ENCODE results near the gene AK9. TPM values are rescaled to one million over a fixed set of nuclear protein-coding genes. Genes with fewer than 3 reads are reported as not detected.

The AK9 gene
- total RNA-seq, 1 experiment from 2014 or later = 3.5 TPM

DNA sequence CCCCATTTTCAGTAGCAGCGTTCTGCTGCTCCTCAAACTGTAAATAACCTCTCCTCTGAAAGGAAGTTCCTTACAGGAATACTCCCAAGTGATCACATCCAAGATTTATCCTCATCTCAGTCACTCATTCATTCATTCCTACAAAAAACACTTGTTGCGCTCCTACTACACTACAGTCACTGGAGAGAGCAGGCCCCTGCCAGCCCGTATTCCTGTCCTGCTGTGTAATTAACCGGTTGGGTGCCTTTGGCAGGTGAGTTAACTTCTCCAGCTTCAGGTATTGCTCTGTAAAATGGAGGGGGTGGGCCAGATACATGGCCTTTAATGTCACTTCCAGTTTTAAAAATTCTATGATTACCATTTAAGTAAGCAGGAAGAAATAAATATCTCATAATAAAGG lies 192.9 kb downstream of the AK9 start:
- Histone ChIP-seq H4K20me1 (ENCODE audit: insufficient read depth) (no peaks in the 10 kb centered on the region), H3K79me2 (ENCODE audit: insufficient read depth, low read length) (no peaks in the 10 kb centered on the region), H3K27ac (ENCODE audit: low read depth, low read length) (no peak overlapping the region), H3K27me3 (ENCODE audit: insufficient read depth, low read length) (no peaks in the 10 kb centered on the region), H2AFZ (ENCODE audit: low read depth, low read length, poor library complexity, severe bottlenecking) (no peak overlapping the region), H3K9me3 (ENCODE audit: control insufficient read depth in 1 of 2, insufficient read depth in 1 of 2, low read depth in 1 of 2, low read length in 2 of 2) (no peaks in the 10 kb centered on the region), H3K4me3 (replicated peaks in 1 of 2; ENCODE audit: low read depth in 1 of 2, low read length in 2 of 2) (no peak overlapping the region), H3K4me2 (ENCODE audit: low read length) (no peak overlapping the region), H3K9me2 (ENCODE audit: insufficient read depth) (no peaks in the 10 kb centered on the region), H3K9ac (ENCODE audit: low read length) (no peak overlapping the region), H3K4me1 (ENCODE audit: control insufficient read depth in 1 of 2, insufficient read depth in 2 of 2, low read length in 2 of 2) (no peaks in the 10 kb centered on the region), H3K36me3 (ENCODE audit: control insufficient read depth in 1 of 2, insufficient read depth in 2 of 2, low read length in 2 of 2) (no peaks in the 10 kb centered on the region)
- ATAC-seq = no peak
- DNase-seq (ENCODE audit: low read depth, low spot score) = no peak
- ChIA-PET CTCF (no interaction called here), POLR2A (no interaction called here), RAD21 (ENCODE audit: low non-redundant PET in 1 of 2, low total read pairs in 2 of 2, uncharacterized antibody in 2 of 2, unreplicated experiment in 2 of 2) (no interaction called here)
- no TSS peak for BruUV-seq (replicated peaks)
- intact Hi-C loops (cut with micrococcal nuclease) = no loop called here
- TF ChIP-seq ZNF274 (IDR thresholded peaks at IDR 0.05; ENCODE audit: low read depth, low read length) (no peak), RAD21 (IDR thresholded peaks at IDR 0.05; ENCODE audit: low read depth) (no peak), CEBPB (IDR thresholded peaks at IDR 0.05; ENCODE audit: low read depth) (no peak), SIN3A (IDR thresholded peaks at IDR 0.05; ENCODE audit: low read depth) (no peak), POLR2AphosphoS5 (IDR thresholded peaks at IDR 0.05; ENCODE audit: low read depth, low read length) (no peak), YY1 (IDR thresholded peaks at IDR 0.05; ENCODE audit: extremely low read depth, insufficient replicate concordance, low read depth, low read length) (no peak), MAX (IDR thresholded peaks at IDR 0.05) (no peak), CBX3 (IDR thresholded peaks at IDR 0.05; ENCODE audit: low read depth) (no peak), ATF3 (IDR thresholded peaks at IDR 0.05) (no peak), EZH2phosphoT487 (IDR thresholded peaks at IDR 0.05; ENCODE audit: borderline replicate concordance) (no peak), POLR2A (IDR thresholded peaks at IDR 0.05; ENCODE audit: borderline replicate concordance, extremely low read depth, insufficient read depth, insufficient read length) (no peak), EZH2 (IDR thresholded peaks at IDR 0.05) (no peak), SP1 (IDR thresholded peaks at IDR 0.05; ENCODE audit: low read depth) (no peak), TCF7L2 (IDR thresholded peaks at IDR 0.05; ENCODE audit: borderline replicate concordance, extremely low read depth, insufficient read depth, insufficient read length) (no peak), ELF1 (IDR thresholded peaks at IDR 0.05; ENCODE audit: borderline replicate concordance, low read depth) (no peak), EGR1 (IDR thresholded peaks at IDR 0.05; ENCODE audit: low read depth) (no peak), SRF (IDR thresholded peaks at IDR 0.05; ENCODE audit: low read depth) (no peak), FOSL1 (IDR thresholded peaks at IDR 0.05; ENCODE audit: low read depth) (no peak)
- TF ChIP-seq, protein P1, sequence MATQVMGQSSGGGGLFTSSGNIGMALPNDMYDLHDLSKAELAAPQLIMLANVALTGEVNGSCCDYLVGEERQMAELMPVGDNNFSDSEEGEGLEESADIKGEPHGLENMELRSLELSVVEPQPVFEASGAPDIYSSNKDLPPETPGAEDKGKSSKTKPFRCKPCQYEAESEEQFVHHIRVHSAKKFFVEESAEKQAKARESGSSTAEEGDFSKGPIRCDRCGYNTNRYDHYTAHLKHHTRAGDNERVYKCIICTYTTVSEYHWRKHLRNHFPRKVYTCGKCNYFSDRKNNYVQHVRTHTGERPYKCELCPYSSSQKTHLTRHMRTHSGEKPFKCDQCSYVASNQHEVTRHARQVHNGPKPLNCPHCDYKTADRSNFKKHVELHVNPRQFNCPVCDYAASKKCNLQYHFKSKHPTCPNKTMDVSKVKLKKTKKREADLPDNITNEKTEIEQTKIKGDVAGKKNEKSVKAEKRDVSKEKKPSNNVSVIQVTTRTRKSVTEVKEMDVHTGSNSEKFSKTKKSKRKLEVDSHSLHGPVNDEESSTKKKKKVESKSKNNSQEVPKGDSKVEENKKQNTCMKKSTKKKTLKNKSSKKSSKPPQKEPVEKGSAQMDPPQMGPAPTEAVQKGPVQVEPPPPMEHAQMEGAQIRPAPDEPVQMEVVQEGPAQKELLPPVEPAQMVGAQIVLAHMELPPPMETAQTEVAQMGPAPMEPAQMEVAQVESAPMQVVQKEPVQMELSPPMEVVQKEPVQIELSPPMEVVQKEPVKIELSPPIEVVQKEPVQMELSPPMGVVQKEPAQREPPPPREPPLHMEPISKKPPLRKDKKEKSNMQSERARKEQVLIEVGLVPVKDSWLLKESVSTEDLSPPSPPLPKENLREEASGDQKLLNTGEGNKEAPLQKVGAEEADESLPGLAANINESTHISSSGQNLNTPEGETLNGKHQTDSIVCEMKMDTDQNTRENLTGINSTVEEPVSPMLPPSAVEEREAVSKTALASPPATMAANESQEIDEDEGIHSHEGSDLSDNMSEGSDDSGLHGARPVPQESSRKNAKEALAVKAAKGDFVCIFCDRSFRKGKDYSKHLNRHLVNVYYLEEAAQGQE (IDR thresholded peaks at IDR 0.05; ENCODE audit: low read depth) = no peak
